Trophoblast cell (in vitro differentiated cells and primary cell): ENCODE data around the gene GHITM.

ENCODE experiments used
- DNase-seq, 2 donors: peaks; one replicate each; pipeline ENCODE4 v3.0.0-alpha.2; 2016
- H2AFZ ChIP-seq: 2 replicates; pipeline ENCODE4 v1.6.1; 2013; ENCODE audit warnings: low read length, moderate library complexity, mild to moderate bottlenecking; ENCODE audit not compliant: insufficient read depth, poor library complexity
- H2AK5ac ChIP-seq: 2 replicates; pipeline ENCODE4 v1.6.1; 2013; ENCODE audit warnings: mild to moderate bottlenecking, low read length
- H2BK120ac ChIP-seq: 2 replicates; pipeline ENCODE4 v1.6.1; 2013; ENCODE audit warnings: low read length, mild to moderate bottlenecking, moderate library complexity; ENCODE audit not compliant: insufficient read depth, poor library complexity
- H2BK12ac ChIP-seq: 2 replicates; pipeline ENCODE4 v1.6.1; 2013; ENCODE audit warnings: mild to moderate bottlenecking, low read length, moderate library complexity
- H2BK5ac ChIP-seq: 2 replicates; pipeline ENCODE4 v1.6.1; 2013; ENCODE audit warnings: low read length, low read depth, moderate library complexity, mild to moderate bottlenecking; ENCODE audit not compliant: poor library complexity
- H3K14ac ChIP-seq: 2 replicates; pipeline ENCODE4 v1.6.1; 2013; ENCODE audit warnings: mild to moderate bottlenecking, low read length
- H3K18ac ChIP-seq: 2 replicates; pipeline ENCODE4 v1.6.1; 2013; ENCODE audit warnings: mild to moderate bottlenecking, low read length
- H3K23ac ChIP-seq: 2 replicates; pipeline ENCODE4 v1.6.1; 2013; ENCODE audit warnings: low read length
- H3K27ac ChIP-seq: 2 replicates; pipeline ENCODE4 v1.5.1; 2013; ENCODE audit warnings: low read depth, mild to moderate bottlenecking, inconsistent platforms, low read length, moderate library complexity
- H3K27me3 ChIP-seq: 2 replicates; pipeline ENCODE4 v1.6.1; 2013; ENCODE audit warnings: inconsistent platforms, mild to moderate bottlenecking, low read length, moderate library complexity; ENCODE audit not compliant: insufficient read depth
- H3K36me3 ChIP-seq, 2 experiments: 1 replicate in 1 of 2; 2 replicates in 1 of 2; pipeline ENCODE4 v1.6.1; 2013; ENCODE audit warnings: low read length in 2 of 2, mild to moderate bottlenecking in 2 of 2, moderate library complexity in 1 of 2; ENCODE audit not compliant: insufficient read depth in 2 of 2, control insufficient read depth in 1 of 2
- H3K4ac ChIP-seq: 2 replicates; pipeline ENCODE4 v1.6.1; 2013; ENCODE audit warnings: low read depth, mild to moderate bottlenecking, low read length, moderate library complexity
- H3K4me1 ChIP-seq, 2 experiments: 1 replicate in 1 of 2; 2 replicates in 1 of 2; pipeline ENCODE4 v1.6.1; 2013; ENCODE audit warnings: low read length in 2 of 2, mild to moderate bottlenecking in 2 of 2, moderate library complexity in 1 of 2; ENCODE audit not compliant: insufficient read depth in 2 of 2, control insufficient read depth in 1 of 2
- H3K4me2 ChIP-seq: 2 replicates; pipeline ENCODE4 v1.6.1; 2013; ENCODE audit warnings: inconsistent platforms, mild to moderate bottlenecking, low read length, moderate library complexity
- H3K4me3 ChIP-seq: 2 replicates; pipeline ENCODE4 v1.5.1; 2013; ENCODE audit warnings: mild to moderate bottlenecking, low read depth, low read length, inconsistent platforms
- H3K79me1 ChIP-seq: one replicate; pipeline ENCODE4 v1.6.1; 2013; ENCODE audit warnings: low read length
- H3K79me2 ChIP-seq: 2 replicates; pipeline ENCODE4 v1.6.1; 2013; ENCODE audit warnings: low read length, mild to moderate bottlenecking; ENCODE audit not compliant: control insufficient read depth, insufficient read depth, poor library complexity
- H3K9ac ChIP-seq: 2 replicates; pipeline ENCODE4 v1.6.1; 2013; ENCODE audit warnings: mild to moderate bottlenecking, low read length
- H3K9me3 ChIP-seq: 2 replicates; pipeline ENCODE4 v1.6.1; 2013; ENCODE audit warnings: low read depth, mild to moderate bottlenecking, control low read depth, inconsistent platforms, low read length; ENCODE audit not compliant: insufficient read depth
- H4K12ac ChIP-seq: 2 replicates; pipeline ENCODE4 v1.6.1; 2013; ENCODE audit warnings: low read depth, mild to moderate bottlenecking, low read length, moderate library complexity
- H4K8ac ChIP-seq: 2 replicates; pipeline ENCODE4 v1.6.1; 2013; ENCODE audit warnings: low read depth, mild to moderate bottlenecking, low read length, moderate library complexity
- H4K91ac ChIP-seq: one replicate; pipeline ENCODE4 v1.6.1; 2013; ENCODE audit warnings: low read depth, mild to moderate bottlenecking, low read length, moderate library complexity
- WGBS: extraction: QIAGEN DNeasy Blood & Tissue Kit; methylation state at CpG from one replicate; pipeline ENCODE4 v1.1.7; 2013; ENCODE audit warnings: missing lambda C conversion rate; ENCODE audit not compliant: insufficient read length, insufficient coverage; ENCODE audit errors: extremely low coverage; 5-methylcytosine and 5-hydroxymethylcytosine counted together

The GHITM gene

GRCh38 chr10:84176351-84176750 lies 37.0 kb downstream of the GHITM start:
- H3K4me3 ChIP-seq, result no peak overlapping the region
- peaks cover 5% of the 10 kb centered on the region for H3K9me3 ChIP-seq
- H2BK12ac ChIP-seq, result no peak overlapping the region
- H2AK5ac ChIP-seq, result no peak overlapping the region
- no CpG with 5 or more reads among the region's 4 CpGs for WGBS
- H2BK120ac ChIP-seq, result no peak overlapping the region
- H3K9ac ChIP-seq, result no peak overlapping the region
- no peak overlapping the region for H4K8ac ChIP-seq
- no peak overlapping the region for H3K18ac ChIP-seq
- no peak overlapping the region for H4K12ac ChIP-seq
- no peak overlapping the region for H3K4ac ChIP-seq
- H3K27ac ChIP-seq, result no peak overlapping the region
- no peaks in the 10 kb centered on the region for H3K36me3 ChIP-seq
- H3K4me2 ChIP-seq, result no peak overlapping the region
- H3K4me1 ChIP-seq, result no peaks in the 10 kb centered on the region
- no peak overlapping the region for H3K14ac ChIP-seq
- H4K91ac ChIP-seq, result no peak overlapping the region
- no peak overlapping the region for H3K23ac ChIP-seq
- H2AFZ ChIP-seq, result no peak overlapping the region
- no peaks in the 10 kb centered on the region for H3K79me2 ChIP-seq
- no peaks in the 10 kb centered on the region for H3K27me3 ChIP-seq
- no peaks in the 10 kb centered on the region for H3K79me1 ChIP-seq
- no peak for DNase-seq
- H2BK5ac ChIP-seq, result no peak overlapping the region

GRCh38 chr10:84176836-84177474 lies 37.6 kb downstream of the GHITM start:
- WGBS, result no CpG with 5 or more reads among the region's 4 CpGs
- no peak overlapping the region for H2AK5ac ChIP-seq
- H4K12ac ChIP-seq, result no peak overlapping the region
- no peaks in the 10 kb centered on the region for H3K4me1 ChIP-seq
- peaks cover 5% of the 10 kb centered on the region for H3K9me3 ChIP-seq
- H3K79me2 ChIP-seq, result no peaks in the 10 kb centered on the region
- H3K36me3 ChIP-seq, result no peaks in the 10 kb centered on the region
- no peak overlapping the region for H2AFZ ChIP-seq
- H3K18ac ChIP-seq, result no peak overlapping the region
- no peak overlapping the region for H3K23ac ChIP-seq
- H4K91ac ChIP-seq, result no peak overlapping the region
- H2BK12ac ChIP-seq, result no peak overlapping the region
- H3K9ac ChIP-seq, result no peak overlapping the region
- DNase-seq, result no peak
- H3K14ac ChIP-seq, result no peak overlapping the region
- no peak overlapping the region for H2BK5ac ChIP-seq
- no peaks in the 10 kb centered on the region for H3K79me1 ChIP-seq
- H3K4me3 ChIP-seq, result no peak overlapping the region
- H3K4ac ChIP-seq, result no peak overlapping the region
- H3K27me3 ChIP-seq, result no peaks in the 10 kb centered on the region
- H4K8ac ChIP-seq, result no peak overlapping the region
- H3K4me2 ChIP-seq, result no peak overlapping the region
- no peak overlapping the region for H3K27ac ChIP-seq
- H2BK120ac ChIP-seq, result no peak overlapping the region

GRCh38 chr10:84177541-84178141 lies 38.3 kb downstream of the GHITM start:
- Histone ChIP-seq H3K4me1 (no peaks in the 10 kb centered on the region), H3K9ac (no peak overlapping the region), H3K4me2 (no peak overlapping the region), H3K79me2 (no peaks in the 10 kb centered on the region), H3K9me3 (peaks cover 5% of the 10 kb centered on the region), H3K4ac (no peak overlapping the region), H3K27ac (no peak overlapping the region), H4K12ac (no peak overlapping the region), H3K18ac (no peak overlapping the region), H3K14ac (no peak overlapping the region), H2AK5ac (no peak overlapping the region), H2BK12ac (no peak overlapping the region), H2BK5ac (no peak overlapping the region), H3K23ac (peak overlapping the region; percentile 34), H2BK120ac (no peak overlapping the region), H3K36me3 (no peaks in the 10 kb centered on the region), H3K27me3 (no peaks in the 10 kb centered on the region), H2AFZ (no peak overlapping the region), H3K4me3 (no peak overlapping the region), H4K91ac (no peak overlapping the region), H4K8ac (no peak overlapping the region), H3K79me1 (no peaks in the 10 kb centered on the region)
- no CpG with 5 or more reads among the region's 8 CpGs for WGBS
- DNase-seq, result no peak

- Histone ChIP-seq H2BK120ac (no peak overlapping the region), H3K4me1 (no peaks in the 10 kb centered on the region), H2BK5ac (no peak overlapping the region), H3K27me3 (no peaks in the 10 kb centered on the region), H3K4ac (no peak overlapping the region), H2AFZ (no peak overlapping the region), H3K4me3 (no peak overlapping the region), H3K79me2 (no peaks in the 10 kb centered on the region), H3K4me2 (no peak overlapping the region), H3K27ac (no peak overlapping the region), H3K18ac (no peak overlapping the region), H2AK5ac (no peak overlapping the region), H4K8ac (no peak overlapping the region), H3K9ac (no peak overlapping the region), H4K12ac (no peak overlapping the region), H3K79me1 (no peaks in the 10 kb centered on the region), H4K91ac (no peak overlapping the region), H2BK12ac (no peak overlapping the region), H3K14ac (no peak overlapping the region), H3K23ac (no peak overlapping the region), H3K36me3 (no peaks in the 10 kb centered on the region), H3K9me3 (peaks cover 5% of the 10 kb centered on the region)
- 100% methylated on average over 2 of the region's 3 CpGs for WGBS
- no peak for DNase-seq
These were observed 38.9 kb downstream of the GHITM start for GRCh38 chr10:84178160-84178609.
